BJ (cell line): ENCODE measurements around the gene ATRNL1. TPM values are rescaled to one million over a fixed set of nuclear protein-coding genes. Genes with fewer than 3 reads are reported as not detected.
"Not testable (repeated sequence)": the region's sequence is repeated elsewhere in the genome, so short reads cannot be mapped to it uniquely, and the experiment has no call there.

Experiments
- CTCF ChIA-PET: fragments of 350-600 bp; formaldehyde crosslinking; extraction: SDS; loops from one replicate; lab custom pipeline; 2021; ENCODE audit warnings: antibody characterized with exemption, inconsistent platforms; lab: Yijun Ruan, JAX
- POLR2A ChIA-PET: fragments of 300-600 bp; sonication (Branson Sonifier 250); formaldehyde crosslinking; extraction: SDS; loops from one replicate; lab custom pipeline; 2021; ENCODE audit warnings: antibody characterized with exemption; lab: Charles Lee
- DNase-seq: peaks from one replicate; pipeline ENCODE4 v3.0.0-alpha.2; 2011; ENCODE audit warnings: low read depth
- H3K27me3 ChIP-seq: 2 replicates; pipeline ENCODE4 v1.6.0; 2011; ENCODE audit warnings: low read length; ENCODE audit not compliant: control insufficient read depth, insufficient read depth
- H3K36me3 ChIP-seq: 2 replicates; pipeline ENCODE4 v1.5.1; 2011; ENCODE audit warnings: low read length; ENCODE audit not compliant: control insufficient read depth, insufficient read depth
- H3K4me3 ChIP-seq: 2 replicates; pipeline ENCODE4 v1.5.1; 2011; ENCODE audit warnings: low read depth, mild to moderate bottlenecking, control low read depth, low read length
- CTCF ChIP-seq: IDR thresholded peaks from 2 replicates; pipeline ENCODE4 v1.5.1; 2011; ENCODE audit warnings: low read depth, mild to moderate bottlenecking, control low read depth, inconsistent platforms, low read length, moderate library complexity; ENCODE audit not compliant: insufficient read depth
- polyA plus RNA-seq: library from polyadenylated mRNA; depleted of rRNA; stranded (reverse); fragments of >200 nt; gene quantifications from 2 replicates; pipeline ENCODE4 v1.2.3, GENCODE V29; 2011

The ATRNL1 gene
- polyA plus RNA-seq, 1 experiment: not detected

- H3K4me3 ChIP-seq: no peak overlapping the region
- H3K27me3 ChIP-seq: no peaks in the 10 kb centered on the region
- POLR2A ChIA-PET: no interaction called here
- TF ChIP-seq CTCF: no peak
- CTCF ChIA-PET: no interaction called here
- no peak for DNase-seq
- H3K36me3 ChIP-seq: no peaks in the 10 kb centered on the region
Observed at GRCh38 chr10:115219203-115219602, 126.0 kb downstream of the ATRNL1 start.

GRCh38 chr10:115222039-115222438, 128.9 kb downstream of the ATRNL1 start:
- DNase-seq: no peak
- H3K36me3 ChIP-seq: no peaks in the 10 kb centered on the region
- CTCF ChIA-PET: no interaction called here
- TF ChIP-seq CTCF: no peak
- H3K27me3 ChIP-seq: no peaks in the 10 kb centered on the region
- POLR2A ChIA-PET: interaction anchor here (0.6 kb wide), 1 partner anchor 126 kb away, joined by 5 read pairs; no protein-coding TSS in a partner anchor
- no peak overlapping the region for H3K4me3 ChIP-seq

- Histone ChIP-seq H3K36me3 (no peaks in the 10 kb centered on the region), H3K27me3 (no peaks in the 10 kb centered on the region), H3K4me3 (no peak overlapping the region)
- ChIA-PET POLR2A (no interaction called here), CTCF (no interaction called here)
- no peak for TF ChIP-seq CTCF
- no peak for DNase-seq
Observed at GRCh38 chr10:115239761-115240160, 146.6 kb downstream of the ATRNL1 start.

- TF ChIP-seq CTCF: no peak
- DNase-seq: no peak
- CTCF ChIA-PET: no interaction called here
- Histone ChIP-seq H3K36me3 (no peaks in the 10 kb centered on the region), H3K4me3 (no peak overlapping the region), H3K27me3 (no peaks in the 10 kb centered on the region)
- POLR2A ChIA-PET: no interaction called here
Observed at GRCh38 chr10:115250784-115251183, 157.6 kb downstream of the ATRNL1 start.

GRCh38 chr10:115253765-115254164, 160.6 kb downstream of the ATRNL1 start:
- H3K27me3 ChIP-seq, POLR2A ChIA-PET, H3K4me3 ChIP-seq, CTCF ChIA-PET, DNase-seq, H3K36me3 ChIP-seq: not testable (repeated sequence)

- Histone ChIP-seq H3K36me3 (no peaks in the 10 kb centered on the region), H3K27me3 (no peaks in the 10 kb centered on the region), H3K4me3 (no peak overlapping the region)
- no peak for TF ChIP-seq CTCF
- CTCF ChIA-PET: no interaction called here
- POLR2A ChIA-PET: no interaction called here
- no peak for DNase-seq
Observed at GRCh38 chr10:115272482-115272881, 179.3 kb downstream of the ATRNL1 start.
